Neural progenitor cell (in vitro differentiated cells): Measurements from ENCODE around the gene VSX1. TPM values are rescaled to one million over a fixed set of nuclear protein-coding genes. Genes with fewer than 3 reads are reported as not detected.

Experiments used
- DNase-seq: peaks from one replicate; pipeline ENCODE4 v3.0.0-alpha.2; 2016; ENCODE audit warnings: low spot score
- H2AFZ ChIP-seq: fragments of 200-600 bp; sonication (generic); replicated peaks from 2 replicates; pipeline ENCODE4 v1.6.1; 2016; ENCODE audit warnings: antibody characterized with exemption
- H3F3A ChIP-seq: fragments of 200-600 bp; sonication (generic); 2 replicates; pipeline ENCODE4 v1.6.1; 2016; ENCODE audit warnings: antibody characterized with exemption, low read depth
- H3K27ac ChIP-seq: fragments of 200-600 bp; sonication (generic); 2 replicates; pipeline ENCODE4 v1.5.1; 2016; ENCODE audit warnings: mild to moderate bottlenecking
- H3K27me3 ChIP-seq: fragments of 200-600 bp; sonication (generic); 2 replicates; pipeline ENCODE4 v1.6.1; 2016; ENCODE audit warnings: mild to moderate bottlenecking, moderate library complexity
- H3K36me3 ChIP-seq: fragments of 200-600 bp; sonication (generic); 2 replicates; pipeline ENCODE4 v1.5.1; 2016
- H3K4me1 ChIP-seq: fragments of 200-600 bp; sonication (generic); 2 replicates; pipeline ENCODE4 v1.6.1; 2016; ENCODE audit warnings: mixed run types
- H3K4me2 ChIP-seq: fragments of 200-600 bp; sonication (generic); 2 replicates; pipeline ENCODE4 v1.6.1; 2016
- H3K4me3 ChIP-seq: fragments of 200-600 bp; sonication (generic); 2 replicates; pipeline ENCODE4 v1.5.1; 2016
- H3K79me2 ChIP-seq: fragments of 200-600 bp; sonication (generic); 2 replicates; pipeline ENCODE4 v1.6.1; 2016; ENCODE audit warnings: low read depth
- H3K9ac ChIP-seq: fragments of 200-600 bp; sonication (generic); 2 replicates; pipeline ENCODE4 v1.6.1; 2016
- H3K9me3 ChIP-seq: fragments of 200-600 bp; sonication (generic); 2 replicates; pipeline ENCODE4 v1.5.1; 2016; ENCODE audit warnings: low read depth
- H4K20me1 ChIP-seq: fragments of 200-600 bp; sonication (generic); 2 replicates; pipeline ENCODE4 v1.6.1; 2016; ENCODE audit warnings: low read depth
- H3K27ac Mint-ChIP-seq: 3 replicates; pipeline ENCODE4 v1.8.0; 2021; ENCODE audit warnings: mixed read lengths
- H3K27me3 Mint-ChIP-seq: 2 replicates; pipeline ENCODE4 v1.8.0; 2022; ENCODE audit warnings: low read depth, mild to moderate bottlenecking, inconsistent platforms, moderate library complexity, mixed read lengths; ENCODE audit not compliant: insufficient read depth
- H3K36me3 Mint-ChIP-seq: 3 replicates; pipeline ENCODE4 v1.8.0; 2021; ENCODE audit warnings: mixed read lengths
- H3K4me1 Mint-ChIP-seq: 3 replicates; pipeline ENCODE4 v1.8.0; 2021; ENCODE audit warnings: mixed read lengths
- H3K4me3 Mint-ChIP-seq: 3 replicates; pipeline ENCODE4 v1.8.0; 2021; ENCODE audit warnings: mild to moderate bottlenecking, moderate library complexity, mixed read lengths
- H3K9me3 Mint-ChIP-seq: 3 replicates; pipeline ENCODE4 v1.8.0; 2020; ENCODE audit warnings: mixed read lengths
- EZH2 ChIP-seq: fragments of 200-600 bp; sonication (generic); IDR thresholded peaks from 2 replicates; pipeline ENCODE4 v1.6.1; 2017; ENCODE audit warnings: antibody characterized with exemption, mild to moderate bottlenecking, moderate library complexity
- EZH2phosphoT487 ChIP-seq: fragments of 200-600 bp; sonication (generic); IDR thresholded peaks from 2 replicates; pipeline ENCODE4 v1.6.1; 2017; ENCODE audit warnings: antibody characterized with exemption
- total RNA-seq: library from RNA; depleted of rRNA; stranded (reverse); fragments of >200 nt; gene quantifications from 2 replicates; pipeline ENCODE4 v1.2.3, GENCODE V29; 2015; ENCODE audit warnings: low replicate concordance
- TF ChIP-seq, protein P1 (sequence below): fragments of 200-600 bp; sonication (generic); IDR thresholded peaks from 2 replicates; pipeline ENCODE4 v1.5.1; 2017; ENCODE audit warnings: antibody characterized with exemption, mild to moderate bottlenecking

VSX1 gene
- total RNA-seq, 1 donor from 2014 or later, result not detected

DNA sequence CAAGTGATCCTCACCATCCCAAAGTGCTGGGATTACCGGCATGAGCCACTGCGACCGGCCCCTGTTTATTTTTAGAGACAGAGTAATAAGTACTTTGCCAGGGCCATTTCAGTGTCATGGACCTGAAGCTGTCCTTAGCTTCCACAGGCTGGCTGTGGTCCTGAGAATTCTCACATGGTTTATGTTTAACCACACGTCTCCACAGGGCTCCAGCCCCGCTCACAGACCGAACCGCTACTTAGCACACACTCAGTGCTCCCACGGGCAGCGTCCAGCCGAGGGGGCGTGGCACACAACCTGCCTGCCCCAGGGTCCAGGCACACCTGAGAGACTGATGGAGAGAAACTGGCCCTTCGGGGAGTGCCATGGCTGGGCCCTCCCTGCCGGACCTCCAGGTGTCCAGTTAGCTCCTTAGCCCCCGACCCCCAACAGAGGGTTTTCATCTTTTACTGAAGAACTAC lies 35.7 kb downstream of the VSX1 start:
- Histone ChIP-seq H3K9me3 (no peaks in the 10 kb centered on the region), H3F3A (no peaks in the 10 kb centered on the region), H3K36me3 (no peaks in the 10 kb centered on the region), H3K4me1 (no peaks in the 10 kb centered on the region), H3K27ac (no peak overlapping the region), H3K27me3 (no peaks in the 10 kb centered on the region), H3K4me2 (no peak overlapping the region), H3K9ac (no peak overlapping the region), H3K79me2 (no peaks in the 10 kb centered on the region), H2AFZ (no peak overlapping the region), H3K4me3 (no peak overlapping the region), H4K20me1 (no peaks in the 10 kb centered on the region)
- no peaks in the 10 kb centered on the region for H3K9me3 Mint-ChIP-seq
- no peak overlapping the region for H3K4me3 Mint-ChIP-seq
- no peak overlapping the region for H3K27ac Mint-ChIP-seq
- peaks cover 4% of the 10 kb centered on the region for H3K4me1 Mint-ChIP-seq
- peaks cover 7% of the 10 kb centered on the region for H3K27me3 Mint-ChIP-seq
- no peak for DNase-seq
- no peak for TF ChIP-seq EZH2
- TF ChIP-seq, protein P1, sequence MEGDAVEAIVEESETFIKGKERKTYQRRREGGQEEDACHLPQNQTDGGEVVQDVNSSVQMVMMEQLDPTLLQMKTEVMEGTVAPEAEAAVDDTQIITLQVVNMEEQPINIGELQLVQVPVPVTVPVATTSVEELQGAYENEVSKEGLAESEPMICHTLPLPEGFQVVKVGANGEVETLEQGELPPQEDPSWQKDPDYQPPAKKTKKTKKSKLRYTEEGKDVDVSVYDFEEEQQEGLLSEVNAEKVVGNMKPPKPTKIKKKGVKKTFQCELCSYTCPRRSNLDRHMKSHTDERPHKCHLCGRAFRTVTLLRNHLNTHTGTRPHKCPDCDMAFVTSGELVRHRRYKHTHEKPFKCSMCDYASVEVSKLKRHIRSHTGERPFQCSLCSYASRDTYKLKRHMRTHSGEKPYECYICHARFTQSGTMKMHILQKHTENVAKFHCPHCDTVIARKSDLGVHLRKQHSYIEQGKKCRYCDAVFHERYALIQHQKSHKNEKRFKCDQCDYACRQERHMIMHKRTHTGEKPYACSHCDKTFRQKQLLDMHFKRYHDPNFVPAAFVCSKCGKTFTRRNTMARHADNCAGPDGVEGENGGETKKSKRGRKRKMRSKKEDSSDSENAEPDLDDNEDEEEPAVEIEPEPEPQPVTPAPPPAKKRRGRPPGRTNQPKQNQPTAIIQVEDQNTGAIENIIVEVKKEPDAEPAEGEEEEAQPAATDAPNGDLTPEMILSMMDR, result no peak
- no peak for TF ChIP-seq EZH2phosphoT487
- H3K36me3 Mint-ChIP-seq, result no peaks in the 10 kb centered on the region

DNA sequence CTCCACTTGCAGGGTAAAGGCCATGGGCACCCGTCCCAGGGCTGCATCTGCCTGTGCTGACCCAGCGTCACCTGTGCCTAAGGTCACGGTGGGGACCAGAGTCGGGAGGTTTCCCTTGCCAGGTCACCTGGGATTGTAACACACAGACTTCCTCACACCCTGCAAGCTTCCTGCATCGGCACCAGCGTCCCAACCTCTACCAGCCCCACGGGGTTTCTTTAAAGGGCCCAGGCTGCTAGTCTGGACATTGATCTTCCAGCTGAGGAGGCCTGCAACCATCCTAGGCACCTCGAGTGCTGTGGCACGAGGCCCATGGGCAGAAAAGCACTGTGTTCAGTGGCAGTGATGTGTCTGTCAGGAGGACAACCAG lies 36.6 kb downstream of the VSX1 start:
- Mint-ChIP-seq H3K27ac (no peak overlapping the region), H3K27me3 (peaks cover 7% of the 10 kb centered on the region), H3K36me3 (no peaks in the 10 kb centered on the region), H3K9me3 (no peaks in the 10 kb centered on the region), H3K4me3 (no peak overlapping the region), H3K4me1 (peaks cover 4% of the 10 kb centered on the region)
- no peak for TF ChIP-seq EZH2phosphoT487
- TF ChIP-seq, protein P1, result no peak
- no peak for TF ChIP-seq EZH2
- Histone ChIP-seq H3K27me3 (no peaks in the 10 kb centered on the region), H3K79me2 (no peaks in the 10 kb centered on the region), H3K27ac (no peak overlapping the region), H4K20me1 (no peaks in the 10 kb centered on the region), H3K4me3 (no peak overlapping the region), H2AFZ (no peak overlapping the region), H3K9ac (no peak overlapping the region), H3K4me2 (no peak overlapping the region), H3K9me3 (no peaks in the 10 kb centered on the region), H3K36me3 (no peaks in the 10 kb centered on the region), H3F3A (no peaks in the 10 kb centered on the region), H3K4me1 (no peaks in the 10 kb centered on the region)
- no peak for DNase-seq

DNA sequence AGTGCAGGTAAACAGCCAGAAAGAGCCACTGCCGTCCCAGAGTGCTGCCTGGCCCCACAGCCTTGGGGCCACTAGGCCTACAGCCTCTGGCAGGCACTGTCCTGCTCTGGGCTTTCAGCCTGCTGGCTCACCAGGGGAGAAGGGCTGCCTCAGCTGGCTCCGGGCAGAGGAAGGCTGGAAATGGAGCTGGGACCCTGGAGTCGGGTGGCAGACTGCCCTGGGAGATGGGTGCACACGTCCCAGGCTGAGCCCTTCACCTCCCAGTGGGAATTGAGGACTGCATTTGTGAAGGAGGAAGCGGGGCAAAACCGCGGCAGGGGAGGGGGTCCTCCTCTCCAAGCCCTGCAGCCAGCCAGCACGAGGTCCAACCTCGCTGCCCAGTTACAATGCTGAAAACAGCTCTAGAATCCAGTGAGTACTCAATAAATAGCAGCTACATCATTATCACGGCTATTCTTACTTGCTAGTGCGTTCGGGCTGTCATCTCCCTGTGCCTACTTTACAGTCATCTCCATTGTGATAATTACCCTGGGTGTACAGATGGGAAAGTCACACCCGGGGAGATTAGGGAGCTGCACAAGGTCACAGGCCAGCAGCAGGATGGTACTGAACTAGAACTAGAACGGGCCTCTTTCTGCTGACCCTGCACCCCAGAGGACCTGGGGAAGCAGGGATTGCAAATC lies 37.1 kb downstream of the VSX1 start:
- H3K79me2 ChIP-seq, result no peaks in the 10 kb centered on the region
- H3K4me2 ChIP-seq, result no peak overlapping the region
- H2AFZ ChIP-seq, result no peak overlapping the region
- H3K27me3 Mint-ChIP-seq, result peaks cover 5% of the 10 kb centered on the region
- H3F3A ChIP-seq, result no peaks in the 10 kb centered on the region
- no peaks in the 10 kb centered on the region for H3K9me3 ChIP-seq
- no peaks in the 10 kb centered on the region for H3K36me3 Mint-ChIP-seq
- no peaks in the 10 kb centered on the region for H3K9me3 Mint-ChIP-seq
- no peaks in the 10 kb centered on the region for H3K27me3 ChIP-seq
- no peaks in the 10 kb centered on the region for H4K20me1 ChIP-seq
- TF ChIP-seq, protein P1, result no peak
- TF ChIP-seq EZH2 (no peak), EZH2phosphoT487 (no peak)
- no peak overlapping the region for H3K4me3 ChIP-seq
- peaks cover 2% of the 10 kb centered on the region for H3K4me1 Mint-ChIP-seq
- H3K4me1 ChIP-seq, result no peaks in the 10 kb centered on the region
- H3K27ac Mint-ChIP-seq, result no peak overlapping the region
- DNase-seq, result no peak
- no peaks in the 10 kb centered on the region for H3K36me3 ChIP-seq
- H3K27ac ChIP-seq, result no peak overlapping the region
- no peak overlapping the region for H3K4me3 Mint-ChIP-seq
- no peak overlapping the region for H3K9ac ChIP-seq
